K562 (cell line): Measurements from ENCODE around the gene RASGRP2. TPM values are rescaled to one million over a fixed set of nuclear protein-coding genes. Genes with fewer than 3 reads are reported as not detected.

Source experiments
- ARHGAP35 ChIP-seq: fragments of 450-650 bp; IDR thresholded peaks from 2 replicates; pipeline ENCODE4 v1.6.1; 2018; ENCODE audit not compliant: partially characterized antibody
- DDX20 ChIP-seq: fragments of 450-650 bp; IDR thresholded peaks from 2 replicates; pipeline ENCODE4 v1.6.1; 2016; ENCODE audit warnings: missing genetic modification characterization, low read depth, mild to moderate bottlenecking, missing compliant biosample characterization, moderate library complexity
- ETS1 ChIP-seq: conservative IDR thresholded peaks from 2 replicates; pipeline ENCODE4 v1.6.1; 2011; ENCODE audit warnings: low read depth, mild to moderate bottlenecking, low read length; ENCODE audit not compliant: control insufficient read depth
- FIP1L1 ChIP-seq: fragments of 200-400 bp; formaldehyde crosslinking; IDR thresholded peaks from 2 replicates; pipeline ENCODE4 v1.6.1; 2018; ENCODE audit warnings: mild to moderate bottlenecking, low read depth, low read length; ENCODE audit not compliant: poor library complexity, severe bottlenecking
- FOXA3 ChIP-seq, 2 experiments: fragments of 450-650 bp in 1 of 2; sonication (generic) in 1 of 2; formaldehyde crosslinking; IDR thresholded peaks in 1 of 2; conservative IDR thresholded peaks in 1 of 2; 2 replicates each; pipeline versions ENCODE4 v1.4.0 to v1.8.0; 2020 to 2022; ENCODE audit warnings: mild to moderate bottlenecking in 2 of 2, missing genetic modification reagents in 1 of 2
- GMEB1 ChIP-seq: fragments of 250-450 bp; sonication (Bioruptor Pico); IDR thresholded peaks from 2 replicates; pipeline ENCODE4 v1.4.0; 2020; ENCODE audit warnings: mild to moderate bottlenecking
- HMBOX1 ChIP-seq: sonication (generic); IDR thresholded peaks from 2 replicates; pipeline ENCODE4 v1.6.1; 2016
- KLF16 ChIP-seq: IDR thresholded peaks from 2 replicates; pipeline ENCODE4 v1.6.1; 2016; ENCODE audit warnings: antibody characterized with exemption
- NR4A1 ChIP-seq, 2 experiments: fragments of 250-450 bp in 1 of 2; fragments of 450-650 bp in 1 of 2; sonication (Bioruptor Pico) in 1 of 2; IDR thresholded peaks; 2 replicates each; pipeline versions ENCODE4 v1.4.0 to v1.6.1; 2016 to 2020; ENCODE audit warnings: mild to moderate bottlenecking in 2 of 2, missing compliant biosample characterization in 1 of 2, missing genetic modification characterization in 1 of 2, moderate library complexity in 1 of 2
- POLR2G ChIP-seq: fragments of 200-400 bp; formaldehyde crosslinking; IDR thresholded peaks from 2 replicates; pipeline ENCODE4 v1.6.1; 2017; ENCODE audit warnings: low read depth, mild to moderate bottlenecking, antibody characterized with exemption, low read length, moderate library complexity
- RBBP5 ChIP-seq: fragments of 200-600 bp; sonication (generic); IDR thresholded peaks from 2 replicates; pipeline ENCODE4 v1.6.1; 2012; ENCODE audit warnings: borderline replicate concordance, mild to moderate bottlenecking, low read length, control low read depth, inconsistent platforms; ENCODE audit not compliant: insufficient read depth, poor library complexity, severe bottlenecking
- RBFOX2 ChIP-seq: fragments of 200-400 bp; formaldehyde crosslinking; IDR thresholded peaks from 2 replicates; pipeline ENCODE4 v1.6.1; 2017; ENCODE audit warnings: low read depth, mild to moderate bottlenecking, low read length, moderate library complexity
- SOX6 ChIP-seq: fragments of 450-650 bp; IDR thresholded peaks from 2 replicates; pipeline ENCODE4 v1.6.1; 2014; ENCODE audit warnings: mild to moderate bottlenecking
- SP2 ChIP-seq: IDR thresholded peaks from 2 replicates; pipeline ENCODE4 v1.6.1; 2011; ENCODE audit warnings: mild to moderate bottlenecking, low read depth, low read length, moderate library complexity; ENCODE audit not compliant: poor library complexity, severe bottlenecking; ENCODE audit errors: extremely low read depth
- SUPT5H ChIP-seq: fragments of 450-650 bp; IDR thresholded peaks from 2 replicates; pipeline ENCODE4 v1.6.1; 2016
- TEAD2 ChIP-seq: fragments of 450-650 bp; IDR thresholded peaks from 2 replicates; pipeline ENCODE4 v1.6.1; 2016; ENCODE audit warnings: missing genetic modification characterization, control low read depth, missing compliant biosample characterization
- UBTF ChIP-seq, 2 experiments: IDR thresholded peaks; 2 replicates each; pipeline ENCODE4 v1.6.1; 2012; ENCODE audit warnings: improper control_type of control experiment in 2 of 2, low read depth in 2 of 2, low read length in 2 of 2, borderline replicate concordance in 1 of 2
- ZNF395 ChIP-seq: fragments of 200-800 bp; sonication (Bioruptor generic); IDR thresholded peaks from 2 replicates; pipeline ENCODE4 v1.6.1; 2017; ENCODE audit warnings: missing genetic modification characterization, missing compliant biosample characterization
- ZNF57 ChIP-seq: fragments of 450-650 bp; formaldehyde crosslinking; IDR thresholded peaks from 2 replicates; pipeline ENCODE4 v1.4.0; 2020; ENCODE audit warnings: mild to moderate bottlenecking, moderate library complexity
- polyA plus RNA-seq, 8 experiments: library from polyadenylated mRNA; depleted of rRNA in 4 of 8; stranded (reverse) in 5 of 8; unstranded in 3 of 8; fragments of >200 nt; fragmentation: Nextera tagmentation in 2 of 8; fragmentation: Illumina TruSeq in 1 of 8; extraction: Ambion mirVana in 2 of 8; extraction: Trizol in 1 of 8; gene quantifications; 2 replicates each; pipeline versions ENCODE4 v1.2.1 to v1.2.3, GENCODE V29; 2011 to 2014; ENCODE audit warnings: inconsistent platforms in 1 of 8, missing spikeins in 1 of 8
- total RNA-seq, 7 experiments: library from RNA; depleted of rRNA in 6 of 7; stranded (reverse); fragments of >200 nt in 6 of 7; fragmentation: Illumina TruSeq in 2 of 7; extraction: Trizol in 2 of 7; gene quantifications; 2 replicates each; pipeline versions ENCODE4 v1.2.1 to v1.2.3, GENCODE V29; 2011 to 2021; ENCODE audit warnings: low replicate concordance in 1 of 7

The RASGRP2 gene
- total and polyA plus RNA-seq, 9 of the 15 experiments (the other 6 are each of a cell fraction or from before 2014, with no cell fraction given) = 0.87 to 22.7 (median 5.5) TPM

GRCh38 chr11:64764040-64764611, 20.2 kb upstream of the RASGRP2 start (continued):
- no peak for TF ChIP-seq GMEB1
- TF ChIP-seq POLR2G = peak; percentile 12; the same call in 1 of the 2 replicates
- no peak for TF ChIP-seq SP2
- 0 out of 2 replicates have a peak, but pooled peaks have one; percentile 13 for TF ChIP-seq HMBOX1
- TF ChIP-seq ZNF395 = 0 out of 2 replicates have a peak, but pooled peaks have one; percentile 12
- TF ChIP-seq NR4A1 (CRISPR knock-in tag; IDR thresholded peaks at IDR 0.05) = no peak
- no peak for TF ChIP-seq NR4A1 (tag; IDR thresholded peaks at IDR 0.05)
- TF ChIP-seq RBBP5 = no peak
- no peak for TF ChIP-seq FOXA3 (CRISPR knock-in tag; conservative IDR thresholded peaks at IDR 0.05 in 1 of 2, IDR thresholded peaks at IDR 0.05 in 1 of 2)
- no peak for TF ChIP-seq DDX20 (tag)
- no peak for TF ChIP-seq FIP1L1
- TF ChIP-seq SOX6 = no peak
- 0 out of 2 replicates have a peak, but pooled peaks have one; percentile 3 for TF ChIP-seq SUPT5H
- TF ChIP-seq TEAD2 (tag) = no peak
- 0 out of 2 replicates have a peak, but pooled peaks have one; percentile 19 for TF ChIP-seq ETS1
- no peak for TF ChIP-seq KLF16
- TF ChIP-seq ZNF57 (CRISPR knock-in tag) = no peak
- peak; percentile 21 for TF ChIP-seq RBFOX2
- no peak for TF ChIP-seq ARHGAP35
- no peak for TF ChIP-seq UBTF (IDR thresholded peaks at IDR 0.05; ENCODE audit: borderline replicate concordance in 1 of 2, low read depth in 2 of 2, low read length in 2 of 2)
